Measurements from ENCODE around the gene ROBO3. TPM values are rescaled to one million over a fixed set of nuclear protein-coding genes. Genes with fewer than 3 reads are reported as not detected.

Gene ROBO3
- total RNA-seq, 1 experiment from 2014 or later = 21.3 TPM

GRCh38 chr11:124841201-124841600, 24.0 kb upstream of the ROBO3 start:
- ATAC-seq = no peak
- Mint-ChIP-seq H3K36me3 (no peaks in the 10 kb centered on the region), H3K4me3 (no peak overlapping the region), H3K4me1 (peaks cover 38% of the 10 kb centered on the region), H3K27me3 (ENCODE audit: low read depth) (peaks cover 3% of the 10 kb centered on the region), H3K9me3 (no peaks in the 10 kb centered on the region), H3K27ac (no peak overlapping the region)
- DNase-seq (ENCODE audit: low spot score) = no peak
- POLR2A ChIA-PET = interaction anchor here (0.6 kb wide), 1 partner anchor 249 kb away, joined by 3 read pairs; no protein-coding TSS in a partner anchor
- CTCF ChIA-PET = interaction anchor here (4.2 kb wide), 1 partner anchor 25 kb away, joined by 29 read pairs; no protein-coding TSS in a partner anchor
- TF ChIP-seq OVOL2 (CRISPR knock-in tag; IDR thresholded peaks at IDR 0.05; ENCODE audit: borderline replicate concordance) (no peak), SMAD4 (CRISPR knock-in tag; IDR thresholded peaks at IDR 0.05) (no peak), ZNF532 (CRISPR knock-in tag; IDR thresholded peaks at IDR 0.05; ENCODE audit: borderline replicate concordance) (no peak), RELA (CRISPR knock-in tag; IDR thresholded peaks at IDR 0.05; ENCODE audit: borderline replicate concordance) (no peak), AFF4 (CRISPR knock-in tag; IDR thresholded peaks at IDR 0.05; ENCODE audit: borderline replicate concordance) (no peak), ATF2 (CRISPR knock-in tag; IDR thresholded peaks at IDR 0.05; ENCODE audit: borderline replicate concordance, low read depth) (no peak), CREB1 (CRISPR knock-in tag; IDR thresholded peaks at IDR 0.05) (no peak)

GRCh38 chr11:124841840-124842239, 23.4 kb upstream of the ROBO3 start:
- TF ChIP-seq ZNF263 (CRISPR knock-in tag; IDR thresholded peaks at IDR 0.05; ENCODE audit: low read depth) (no peak), USF2 (CRISPR knock-in tag; IDR thresholded peaks at IDR 0.05) (no peak), NFATC4 (CRISPR knock-in tag; IDR thresholded peaks at IDR 0.05) (no peak)
- peaks cover 35% of the 10 kb centered on the region for H3K4me1 Mint-ChIP-seq
- H3K9me3 Mint-ChIP-seq = no peaks in the 10 kb centered on the region
- H3K27me3 Mint-ChIP-seq (ENCODE audit: low read depth) = no peaks in the 10 kb centered on the region; the same call in none of the 2 replicates
- H3K36me3 Mint-ChIP-seq = no peaks in the 10 kb centered on the region
- ChIA-PET CTCF (interaction anchor here (0.9 to 4.2 kb wide), 2 partner anchors 25 to 34 kb away, joined by 3 to 29 read pairs; no protein-coding TSS in a partner anchor), POLR2A (interaction anchor here (0.6 kb wide), 1 partner anchor 250 kb away, joined by 3 read pairs; no protein-coding TSS in a partner anchor)
- DNase-seq (ENCODE audit: low spot score) (no peak), ATAC-seq (no peak)
- no peak overlapping the region for H3K27ac Mint-ChIP-seq
- no peak overlapping the region for H3K4me3 Mint-ChIP-seq

GRCh38 chr11:124842305-124842704, 22.9 kb upstream of the ROBO3 start:
- no peaks in the 10 kb centered on the region for H3K36me3 Mint-ChIP-seq
- ATAC-seq = no peak
- no peaks in the 10 kb centered on the region; the same call in none of the 2 replicates for H3K27me3 Mint-ChIP-seq (ENCODE audit: low read depth)
- no peaks in the 10 kb centered on the region for H3K9me3 Mint-ChIP-seq
- H3K4me1 Mint-ChIP-seq = peaks cover 32% of the 10 kb centered on the region
- ChIA-PET CTCF (interaction anchor here (0.9 to 4.2 kb wide), 3 partner anchors 24 to 96 kb away, joined by 3 to 29 read pairs (median 5); no protein-coding TSS in a partner anchor), POLR2A (no interaction called here)
- DNase-seq (ENCODE audit: low spot score) = no peak
- H3K27ac Mint-ChIP-seq = no peak overlapping the region
- H3K4me3 Mint-ChIP-seq = peak overlapping the region; percentile 62
- TF ChIP-seq CBFB (CRISPR knock-in tag; IDR thresholded peaks at IDR 0.05; ENCODE audit: low read depth) (no peak), ZNF416 (CRISPR knock-in tag; IDR thresholded peaks at IDR 0.05) (no peak), IRF1 (CRISPR knock-in tag; IDR thresholded peaks at IDR 0.05) (no peak), CTCF (IDR thresholded peaks at IDR 0.05) (no peak), NR3C1 (CRISPR knock-in tag; conservative IDR thresholded peaks at IDR 0.05; ENCODE audit: low read depth) (no peak), ZNF425 (CRISPR knock-in tag; conservative IDR thresholded peaks at IDR 0.05) (no peak)

Data from WTC11 (cell line).